ENCODE data around the gene R3HDM2.

Gene R3HDM2

DNA sequence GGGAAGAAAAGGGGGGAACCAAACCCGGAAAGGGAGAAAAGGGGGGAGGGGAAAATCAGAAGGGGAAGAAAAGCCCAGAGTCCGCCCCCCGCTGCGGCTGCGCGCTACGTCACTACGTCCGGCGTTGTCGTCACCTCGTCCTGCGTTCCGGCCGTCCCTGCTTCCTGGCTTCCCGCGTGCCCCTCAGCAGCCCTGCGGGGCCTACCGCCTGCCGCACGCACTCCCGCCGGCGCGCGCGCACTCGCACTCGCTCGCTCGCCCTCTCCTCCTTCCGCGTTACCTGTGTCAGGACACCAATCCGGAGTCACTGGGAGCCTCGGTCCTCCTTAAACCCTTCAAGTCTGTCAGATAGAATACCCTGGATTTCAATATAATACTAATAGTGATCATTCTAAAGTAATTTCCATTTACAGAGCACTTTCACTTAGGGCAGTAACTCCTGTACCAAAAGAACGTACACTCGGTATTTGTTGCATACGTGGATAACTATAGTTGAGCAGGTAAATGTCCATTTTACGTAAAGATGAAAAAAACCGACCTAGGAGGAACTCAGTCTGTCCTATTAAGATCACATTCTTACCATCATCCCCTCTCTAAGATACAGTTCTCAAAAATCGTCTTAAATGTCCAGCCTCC, at the start of gene R3HDM2:
R3HDM2 (minus strand) TSS at position 113 of the 636 bp plus-strand sequence. CDS start 120,615 bp downstream, outside the sequence.
- no peak for FAIRE-seq

DNA sequence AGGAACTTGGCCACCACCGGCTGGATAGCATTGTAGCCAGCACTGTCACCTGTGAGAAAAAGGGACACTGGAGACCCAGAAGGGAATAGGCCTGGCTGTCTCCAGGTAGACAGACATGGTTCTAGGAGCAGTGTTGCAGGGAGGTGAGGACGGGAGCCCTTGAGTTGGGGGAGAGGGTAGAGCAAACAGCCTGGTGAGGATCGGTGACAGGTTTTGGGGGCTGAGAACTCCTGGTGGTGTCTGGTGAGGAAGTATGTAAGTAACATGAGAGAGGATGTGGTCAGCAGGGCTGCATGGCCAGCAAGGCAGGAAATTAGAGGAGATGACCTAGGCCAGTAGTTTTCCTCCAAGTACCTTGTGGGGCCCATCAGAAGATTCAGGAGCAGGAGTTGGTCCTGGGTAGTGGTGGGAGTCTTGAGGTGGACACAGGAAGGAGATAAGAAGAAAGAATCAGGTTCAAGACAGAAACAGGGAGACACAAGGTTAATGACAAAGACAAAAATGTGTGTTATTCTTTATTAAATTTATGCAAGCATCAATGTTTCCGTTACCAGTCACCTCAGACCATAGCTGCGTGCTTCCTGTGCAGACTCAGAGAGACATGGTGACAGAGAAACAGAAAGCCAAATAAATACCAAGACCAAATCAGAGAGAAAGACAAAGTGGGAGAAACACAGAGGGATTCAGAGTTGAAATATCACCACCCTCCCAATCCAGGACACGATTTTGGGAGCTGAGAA, 48.7 kb upstream of the R3HDM2 start, which contains the start of gene ARHGAP9:
ARHGAP9 (minus strand) TSS at position 491 of the 740 bp plus-strand sequence; CDS start at position 31, 460 bp downstream.
- no peak for FAIRE-seq

DNA sequence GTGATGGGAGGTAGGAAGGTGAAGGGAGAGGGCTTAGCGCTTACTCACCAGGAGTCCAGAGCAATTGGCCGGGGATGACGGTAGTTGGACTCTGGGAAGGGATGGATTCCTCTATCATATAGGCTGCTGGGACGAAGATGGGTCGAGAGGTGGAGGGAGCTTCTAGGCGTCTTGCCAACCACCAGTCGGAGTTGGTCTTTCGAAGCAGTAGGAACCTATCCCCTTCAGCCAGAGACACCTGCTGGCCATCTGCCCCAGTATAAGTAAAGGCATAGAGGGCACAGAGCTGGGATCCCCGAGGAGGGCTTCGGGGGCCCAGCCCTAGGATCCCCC, 48.2 kb upstream of the R3HDM2 start:
- no peak for FAIRE-seq

DNA sequence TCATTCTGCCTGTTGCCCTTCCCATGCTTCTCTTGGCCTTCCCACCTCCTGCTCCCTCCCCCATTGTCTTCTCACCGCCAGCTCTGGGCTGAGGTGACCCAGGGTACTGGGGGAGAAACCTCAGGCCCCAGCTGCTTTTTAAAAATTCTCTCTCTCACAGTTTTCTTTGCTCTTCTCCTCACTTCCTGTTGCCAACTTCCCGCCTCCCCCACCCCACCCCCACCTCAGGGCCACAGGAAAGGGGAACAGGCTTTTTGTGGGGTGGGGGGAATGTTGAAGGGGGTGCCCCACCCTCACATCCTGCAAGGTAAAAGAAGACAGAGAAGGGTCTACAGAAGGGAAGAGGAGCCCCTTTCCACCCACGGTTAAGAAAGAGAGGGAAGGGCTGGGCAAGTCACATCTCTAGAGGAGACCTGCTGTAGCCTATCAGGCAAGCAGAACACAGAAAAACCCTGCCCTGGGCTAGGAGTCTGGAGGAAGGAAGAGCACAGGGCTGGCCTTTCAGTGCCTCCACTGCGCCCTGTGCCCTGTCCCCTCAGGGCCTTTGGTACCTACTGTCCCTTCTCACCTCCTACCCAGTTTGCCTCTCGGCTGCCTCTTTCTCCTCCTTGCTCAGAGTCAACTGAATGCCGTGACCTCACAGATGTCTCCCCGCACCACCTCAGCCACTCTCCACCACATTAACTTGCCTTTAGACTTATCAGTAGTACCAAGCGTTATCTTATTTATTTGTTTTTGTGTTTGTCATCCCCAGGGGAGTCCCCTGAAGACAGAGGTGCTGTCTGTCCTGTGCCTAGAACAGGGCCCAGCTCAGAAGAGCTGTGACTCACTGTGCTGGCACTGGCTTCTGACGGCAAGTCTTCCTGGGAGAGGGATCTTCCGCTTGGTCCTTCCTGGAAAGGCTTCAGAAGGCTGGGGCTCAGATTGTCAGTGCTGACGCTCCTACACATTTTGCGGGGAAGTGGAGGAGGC, 47.2 kb upstream of the R3HDM2 start:
- no peak for FAIRE-seq

DNA sequence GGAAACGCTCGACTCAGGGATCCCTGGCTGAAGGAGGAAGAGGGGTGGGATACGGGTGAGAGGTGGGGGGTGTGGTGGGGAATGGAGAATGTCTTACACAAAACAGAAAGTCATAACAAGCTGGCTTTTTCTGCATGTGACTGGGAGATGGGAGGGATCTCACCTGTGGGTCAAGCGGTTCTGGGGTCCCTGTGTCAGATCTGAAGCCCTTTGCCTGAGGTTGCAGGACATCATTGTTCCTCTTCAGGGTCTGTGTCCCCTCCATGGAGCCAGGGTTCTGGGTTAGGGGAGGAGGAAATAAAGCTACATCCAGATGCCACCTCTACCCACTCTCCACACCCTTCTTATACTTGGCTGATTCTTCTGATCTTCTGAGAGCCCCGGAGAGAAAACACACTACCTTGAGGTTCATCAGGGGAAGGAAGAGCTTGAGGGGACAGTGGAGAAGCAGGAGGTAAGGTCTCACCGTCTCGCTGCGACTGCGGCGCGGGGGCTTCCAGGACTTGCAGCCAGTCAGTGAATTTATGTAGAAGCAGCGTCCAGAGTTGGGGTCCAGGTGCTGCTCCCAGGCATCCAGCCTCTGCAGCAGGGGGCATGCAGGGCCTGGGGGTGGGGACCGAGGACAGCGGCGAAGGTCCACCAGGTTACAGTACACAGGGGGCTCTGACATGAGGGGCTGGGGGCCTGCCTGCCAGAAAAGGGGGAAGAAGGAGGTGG, 46.3 kb upstream of the R3HDM2 start:
- FAIRE-seq = no peak

DNA sequence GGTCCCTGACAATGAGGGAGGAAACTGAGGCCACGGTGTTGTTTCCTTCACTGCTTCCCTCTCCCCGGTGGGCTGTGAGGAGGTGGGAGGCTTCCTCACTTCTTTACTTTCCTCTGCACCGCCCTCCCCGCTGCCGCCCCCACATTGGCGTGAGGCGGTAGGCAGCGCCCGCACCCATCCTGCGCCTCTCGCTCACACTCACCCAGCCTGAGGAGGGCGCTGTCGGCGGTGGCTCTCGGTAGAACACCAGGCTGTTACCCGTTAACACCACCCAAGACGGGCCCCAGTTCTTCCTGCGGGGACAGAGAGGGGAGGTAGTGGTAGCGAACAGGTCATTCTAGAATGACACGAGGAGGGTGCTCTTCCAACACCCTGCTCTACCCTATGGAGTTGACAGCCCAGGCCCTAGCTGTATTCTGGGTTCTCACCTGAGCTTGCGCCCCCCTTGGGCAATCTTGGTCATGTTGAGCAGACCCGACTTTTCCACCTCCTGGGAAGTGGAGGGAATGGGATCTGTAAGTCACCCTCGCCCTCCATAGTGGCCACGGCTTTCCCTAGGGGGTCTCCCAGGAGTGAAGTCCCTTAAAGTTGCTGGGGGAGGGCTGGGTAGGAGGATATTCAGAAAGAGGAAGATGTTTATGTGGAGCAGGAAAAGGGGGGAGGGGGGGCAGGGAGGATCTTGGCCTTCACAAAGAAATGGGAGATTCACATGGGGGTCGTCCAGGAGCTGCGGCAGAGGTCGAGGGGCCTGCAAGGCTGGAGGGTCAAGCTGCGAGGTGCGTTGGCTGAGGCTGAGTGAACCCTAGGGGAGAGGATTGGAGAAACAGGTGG, 45.5 kb upstream of the R3HDM2 start:
- FAIRE-seq = no peak

DNA sequence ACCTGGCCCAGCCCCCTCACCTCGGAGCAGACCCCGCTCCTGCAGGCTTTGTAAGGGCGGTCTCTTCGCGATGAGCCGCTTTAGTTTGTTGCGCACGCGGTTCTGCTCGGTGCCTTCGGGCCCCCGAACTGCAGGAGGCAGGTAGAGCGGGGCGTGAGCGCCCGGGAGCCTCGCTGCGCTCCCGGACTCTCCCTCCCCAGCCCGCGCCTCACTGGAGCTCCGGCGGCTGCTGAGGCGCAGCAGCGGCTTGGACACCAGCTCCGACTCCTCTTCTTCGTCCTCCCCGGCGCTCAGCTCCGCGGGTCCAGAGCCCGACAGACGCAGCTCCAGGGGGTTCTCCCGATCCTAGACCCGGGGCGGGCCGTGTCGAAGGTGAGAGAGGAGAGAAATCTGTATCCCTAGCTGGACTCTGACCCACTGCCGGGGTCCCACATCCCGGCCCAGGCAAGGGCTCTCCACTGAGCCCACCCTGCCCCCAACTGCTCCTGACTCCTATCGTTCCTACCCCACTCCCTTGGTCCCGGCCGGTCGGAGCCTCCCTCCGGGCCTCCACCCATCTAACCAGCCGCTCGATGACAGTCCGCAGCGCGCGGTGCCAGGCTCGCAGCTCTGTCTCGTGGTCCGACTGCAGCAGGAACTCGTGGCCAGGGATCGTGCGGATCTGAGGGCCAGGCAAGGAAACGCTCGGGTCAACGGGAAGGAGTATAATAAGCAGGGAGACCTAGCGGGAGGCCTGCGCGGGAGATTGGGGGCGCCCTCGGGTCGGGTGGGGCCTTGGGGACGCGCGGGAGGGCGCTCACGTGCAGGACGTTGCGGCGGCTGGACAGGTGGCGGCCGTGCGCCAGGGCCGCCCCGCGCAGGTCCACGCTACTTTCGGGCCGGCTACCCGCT, 44.7 kb upstream of the R3HDM2 start:
- no peak for FAIRE-seq

DNA sequence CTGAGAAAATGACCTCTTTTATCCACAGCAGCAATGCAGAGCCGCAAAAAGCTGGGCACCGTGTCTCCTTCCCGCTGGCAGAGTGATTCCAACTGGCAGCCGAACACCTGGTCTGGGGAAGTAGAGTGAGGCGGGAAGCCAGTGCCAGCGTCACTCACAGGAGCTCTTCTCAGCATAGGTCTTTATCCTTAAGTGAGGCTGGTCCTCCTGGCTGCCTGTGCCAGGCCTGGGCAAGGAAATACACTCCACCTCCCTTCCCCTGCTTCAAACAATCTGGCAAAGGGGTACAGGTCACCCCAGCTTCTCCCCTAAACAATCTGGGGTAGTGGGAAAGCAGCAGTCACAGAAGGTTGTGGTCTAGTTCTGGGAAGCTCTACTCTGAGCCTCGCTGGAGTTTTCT, 44.0 kb upstream of the R3HDM2 start:
- FAIRE-seq = no peak

DNA sequence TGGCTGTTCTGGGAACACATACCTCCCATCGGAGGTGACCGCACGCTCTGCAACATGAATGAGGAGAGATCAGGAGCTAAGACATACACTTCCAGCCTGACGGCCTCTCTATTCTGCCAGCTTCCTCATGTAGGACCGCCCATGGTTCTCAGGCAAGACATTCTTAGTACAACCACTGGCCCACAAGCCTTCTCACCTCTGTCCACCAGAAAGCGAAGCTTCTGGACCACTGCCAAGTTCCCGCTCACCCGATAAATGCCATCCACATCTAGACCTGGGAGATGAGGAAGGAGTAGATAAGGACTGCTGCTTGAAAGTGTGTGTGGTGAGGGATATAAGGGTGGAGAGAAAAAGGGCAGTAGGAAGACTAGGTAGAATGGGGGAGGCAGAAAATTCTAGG, 43.6 kb upstream of the R3HDM2 start:
- no peak for FAIRE-seq

DNA sequence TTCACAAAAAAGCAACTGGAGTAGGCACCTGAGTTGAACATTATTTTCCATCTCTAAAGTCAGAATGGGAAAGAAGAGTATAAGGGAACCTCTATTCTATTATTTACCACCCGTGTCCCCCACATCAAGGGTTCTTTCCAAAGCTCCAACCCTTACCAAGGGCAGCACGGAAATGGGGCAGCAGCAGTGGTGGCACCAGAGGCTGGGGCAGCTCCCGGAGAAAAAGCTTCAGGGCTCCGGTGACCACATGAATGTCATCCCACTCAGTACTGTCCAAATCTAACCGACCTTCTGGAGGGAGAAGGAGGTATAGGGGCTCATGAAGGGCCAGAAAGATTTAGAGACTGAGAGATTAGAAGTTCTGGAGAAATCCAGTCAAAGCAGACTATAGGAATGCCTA, 43.0 kb upstream of the R3HDM2 start:
- FAIRE-seq = no peak

DNA sequence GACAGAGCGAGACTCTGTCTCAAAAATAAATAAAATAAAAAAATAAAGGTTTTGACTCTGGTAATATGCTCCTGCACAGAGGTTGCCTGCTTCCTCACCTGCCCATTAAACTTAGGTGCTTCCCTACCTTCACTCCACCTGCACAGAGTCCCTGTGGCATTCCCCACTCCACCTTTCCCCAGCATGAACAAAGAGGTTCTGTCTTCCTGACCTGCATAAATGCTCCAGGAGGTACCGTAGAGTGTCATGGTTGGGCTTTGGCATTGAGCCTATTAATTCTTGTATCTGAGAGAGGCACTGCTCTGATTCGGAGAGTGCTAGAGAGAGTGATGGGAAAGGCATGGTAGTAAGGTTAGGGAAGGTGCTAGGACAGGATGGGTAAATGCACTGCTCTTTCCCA, 42.5 kb upstream of the R3HDM2 start:
- FAIRE-seq = no peak

DNA sequence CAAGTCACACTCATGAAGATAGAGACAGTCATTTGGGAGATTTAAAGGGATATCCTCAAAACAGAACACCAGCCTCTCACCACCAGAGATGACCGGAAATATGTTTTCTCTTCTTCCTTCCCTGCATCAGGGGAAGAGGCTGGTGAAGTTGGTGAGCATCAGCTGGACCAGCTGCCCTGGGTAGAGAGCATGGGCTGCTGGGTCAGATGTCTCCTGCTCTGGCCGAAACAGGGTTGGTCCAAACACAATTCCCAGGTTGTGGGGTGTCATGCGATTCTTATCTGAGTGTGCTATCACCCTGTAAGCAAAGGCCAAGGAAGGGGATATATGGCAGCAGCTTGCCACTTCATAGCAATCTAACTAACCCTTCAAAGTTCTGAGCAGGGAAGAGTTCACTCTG, 41.5 kb upstream of the R3HDM2 start:
- no peak for FAIRE-seq

DNA sequence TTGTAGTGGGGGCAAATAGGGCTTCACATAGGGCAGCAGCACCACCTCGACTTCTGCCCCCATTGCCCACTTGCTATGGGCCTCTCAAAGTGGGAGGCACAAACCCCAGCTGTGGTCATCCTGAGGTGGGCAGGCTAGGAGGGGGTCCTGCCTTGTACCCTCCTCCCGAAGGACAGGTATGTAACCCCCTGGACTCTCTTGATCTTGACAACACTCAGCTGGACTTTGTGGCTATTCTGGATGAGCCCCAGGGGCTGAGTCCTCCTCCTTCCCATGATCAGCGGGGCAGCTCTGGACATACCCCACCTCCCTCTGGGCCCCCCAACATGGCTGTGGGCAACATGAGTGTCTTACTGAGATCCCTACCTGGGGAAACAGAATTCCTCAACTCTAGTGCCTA, 40.8 kb upstream of the R3HDM2 start:
- FAIRE-seq = no peak

DNA sequence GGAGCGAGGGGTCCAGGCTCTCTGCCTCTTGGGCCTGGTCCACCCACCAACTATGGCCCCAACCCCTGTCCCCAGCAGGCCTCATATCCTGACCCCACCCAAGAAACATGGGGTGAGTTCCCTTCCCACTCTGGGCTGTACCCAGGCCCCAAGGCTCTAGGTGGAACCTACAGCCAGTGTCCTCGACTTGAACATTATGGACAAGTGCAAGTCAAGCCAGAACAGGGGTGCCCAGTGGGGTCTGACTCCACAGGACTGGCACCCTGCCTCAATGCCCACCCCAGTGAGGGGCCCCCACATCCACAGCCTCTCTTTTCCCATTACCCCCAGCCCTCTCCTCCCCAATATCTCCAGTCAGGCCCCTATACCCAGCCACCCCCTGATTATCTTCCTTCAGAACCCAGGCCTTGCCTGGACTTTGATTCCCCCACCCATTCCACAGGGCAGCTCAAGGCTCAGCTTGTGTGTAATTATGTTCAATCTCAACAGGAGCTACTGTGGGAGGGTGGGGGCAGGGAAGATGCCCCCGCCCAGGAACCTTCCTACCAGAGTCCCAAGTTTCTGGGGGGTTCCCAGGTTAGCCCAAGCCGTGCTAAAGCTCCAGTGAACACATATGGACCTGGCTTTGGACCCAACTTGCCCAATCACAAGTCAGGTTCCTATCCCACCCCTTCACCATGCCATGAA, 40.3 kb upstream of the R3HDM2 start:
- FAIRE-seq = no peak

DNA sequence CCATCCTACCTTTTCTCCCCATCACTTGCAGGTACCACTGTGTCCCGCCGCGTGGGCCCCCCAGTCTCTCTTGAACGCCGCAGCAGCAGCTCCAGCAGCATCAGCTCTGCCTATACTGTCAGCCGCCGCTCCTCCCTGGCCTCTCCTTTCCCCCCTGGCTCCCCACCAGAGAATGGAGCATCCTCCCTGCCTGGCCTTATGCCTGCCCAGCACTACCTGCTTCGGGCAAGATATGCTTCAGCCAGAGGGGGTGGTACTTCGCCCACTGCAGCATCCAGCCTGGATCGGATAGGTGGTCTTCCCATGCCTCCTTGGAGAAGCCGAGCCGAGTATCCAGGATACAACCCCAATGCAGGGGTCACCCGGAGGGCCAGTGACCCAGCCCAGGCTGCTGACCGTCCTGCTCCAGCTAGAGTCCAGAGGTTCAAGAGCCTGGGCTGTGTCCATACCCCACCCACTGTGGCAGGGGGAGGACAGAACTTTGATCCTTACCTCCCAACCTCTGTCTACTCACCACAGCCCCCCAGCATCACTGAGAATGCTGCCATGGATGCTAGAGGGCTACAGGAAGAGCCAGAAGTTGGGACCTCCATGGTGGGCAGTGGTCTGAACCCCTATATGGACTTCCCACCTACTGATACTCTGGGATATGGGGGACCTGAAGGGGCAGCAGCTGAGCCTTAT, 39.6 kb upstream of the R3HDM2 start:
- FAIRE-seq = no peak

DNA sequence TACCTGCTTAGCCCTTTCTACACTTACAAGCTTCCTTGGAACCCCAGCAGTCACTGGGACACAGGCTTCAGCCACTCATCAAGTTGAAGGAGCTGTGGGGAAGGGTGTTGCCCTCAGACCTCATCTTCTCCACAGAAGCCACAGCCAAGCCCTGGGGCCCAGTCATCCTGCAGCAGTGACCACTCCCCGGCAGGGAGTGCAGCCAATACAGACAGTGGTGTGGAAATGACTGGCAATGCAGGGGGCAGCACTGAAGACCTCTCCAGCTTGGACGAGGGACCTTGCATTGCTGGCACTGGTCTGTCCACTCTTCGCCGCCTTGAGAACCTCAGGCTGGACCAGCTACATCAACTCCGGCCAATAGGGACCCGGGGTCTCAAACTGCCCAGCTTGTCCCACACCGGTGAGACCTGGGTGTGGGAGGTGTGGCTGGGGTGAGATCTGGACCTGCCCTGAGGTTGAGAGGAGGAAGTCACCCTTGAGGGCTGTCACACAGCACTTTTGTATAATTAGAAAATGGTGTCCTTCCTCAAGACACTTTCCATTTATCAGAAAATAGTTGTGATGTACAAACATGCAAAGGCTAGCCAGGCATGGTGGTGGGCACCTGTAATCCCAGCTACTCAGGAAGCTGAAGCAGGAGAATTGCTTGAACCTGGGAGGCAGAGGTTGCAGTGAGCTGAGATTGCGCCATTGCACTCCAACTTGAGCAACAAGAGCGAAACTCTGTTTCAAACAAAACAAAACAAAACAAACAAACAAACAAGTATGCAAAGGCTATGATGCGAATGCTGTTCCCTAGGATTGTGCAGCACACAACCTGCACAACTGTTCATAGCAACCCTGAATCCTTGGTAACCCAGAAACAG, 38.7 kb upstream of the R3HDM2 start:
- no peak for FAIRE-seq

DNA sequence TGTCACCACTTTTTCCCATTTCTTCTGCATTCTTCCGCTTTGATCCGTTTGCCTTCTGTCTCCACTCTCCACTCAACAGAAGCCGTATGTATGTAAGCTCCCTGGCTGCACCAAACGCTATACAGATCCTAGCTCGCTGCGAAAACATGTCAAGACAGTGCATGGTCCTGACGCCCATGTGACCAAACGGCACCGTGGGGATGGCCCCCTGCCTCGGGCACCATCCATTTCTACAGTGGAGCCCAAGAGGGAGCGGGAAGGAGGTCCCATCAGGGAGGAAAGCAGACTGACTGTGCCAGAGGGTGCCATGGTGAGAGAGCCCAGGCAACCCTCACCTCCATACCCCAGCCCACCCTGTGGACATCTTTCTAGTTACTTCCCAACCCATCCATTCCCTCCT, 37.1 kb upstream of the R3HDM2 start:
- FAIRE-seq = no peak

DNA sequence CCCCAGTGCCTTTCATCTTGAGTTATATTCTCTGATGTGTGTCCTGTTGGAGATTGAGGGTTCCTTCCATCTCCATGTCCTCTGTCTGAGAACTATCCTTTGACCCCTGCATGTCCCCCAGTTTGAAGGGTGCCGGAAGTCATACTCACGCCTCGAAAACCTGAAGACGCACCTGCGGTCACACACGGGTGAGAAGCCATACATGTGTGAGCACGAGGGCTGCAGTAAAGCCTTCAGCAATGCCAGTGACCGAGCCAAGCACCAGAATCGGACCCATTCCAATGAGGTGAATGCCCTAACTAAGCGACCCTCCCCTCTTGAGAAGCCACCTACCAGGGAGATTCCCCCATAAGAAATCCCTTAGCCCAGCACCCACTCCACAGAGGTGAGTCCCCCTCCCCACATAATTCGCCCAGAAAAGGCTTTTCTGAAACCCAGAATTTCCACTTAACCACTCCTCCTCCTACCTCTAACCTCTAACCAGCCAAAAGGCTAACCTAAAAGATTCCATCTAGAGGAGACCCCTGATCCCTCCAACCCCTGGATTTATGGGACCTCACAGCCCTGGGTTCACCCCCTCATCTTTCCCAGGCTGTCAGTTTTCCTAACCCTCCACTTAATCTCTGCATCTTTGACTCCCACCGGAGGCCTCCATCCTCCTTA, 36.5 kb upstream of the R3HDM2 start:
- no peak for FAIRE-seq
